Inferior parietal cortex (tissue), 1 donor: Measurements from ENCODE around the gene A2ML1.
"Not testable (repeated sequence)": the region's sequence is repeated elsewhere in the genome, so short reads cannot be mapped to it uniquely, and the experiment has no call there.

Source experiments
- DNase-seq: peaks from one replicate; pipeline ENCODE4 v3.0.0-alpha.2; 2016; ENCODE audit errors: extremely low spot score

A2ML1 gene

GRCh38 chr12:8817856-8818255 is 4.6 kb upstream of the A2ML1 start:
- DNase-seq: no peak

GRCh38 chr12:8818526-8818925 is 3.9 kb upstream of the A2ML1 start:
- DNase-seq: no peak

DNA sequence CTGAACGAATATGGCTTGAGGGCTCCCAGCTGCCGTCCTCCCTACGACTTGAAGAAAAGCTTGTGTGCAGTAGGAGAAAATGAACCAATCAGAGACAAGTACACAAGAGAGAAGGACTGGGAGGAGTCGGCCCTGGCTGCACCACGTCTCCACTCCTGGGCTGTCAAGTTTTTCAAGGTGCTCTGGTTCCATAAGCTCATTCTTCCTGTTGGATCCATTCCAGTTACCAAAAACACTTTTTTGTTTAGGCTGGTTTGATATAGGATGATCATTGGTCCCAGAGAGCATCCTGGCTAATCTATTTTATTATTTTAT is 2.8 kb upstream of the A2ML1 start:
- no peak for DNase-seq

- not testable (repeated sequence) for DNase-seq
These were observed 1.6 kb upstream of the A2ML1 start for GRCh38 chr12:8820676-8821407.

DNA sequence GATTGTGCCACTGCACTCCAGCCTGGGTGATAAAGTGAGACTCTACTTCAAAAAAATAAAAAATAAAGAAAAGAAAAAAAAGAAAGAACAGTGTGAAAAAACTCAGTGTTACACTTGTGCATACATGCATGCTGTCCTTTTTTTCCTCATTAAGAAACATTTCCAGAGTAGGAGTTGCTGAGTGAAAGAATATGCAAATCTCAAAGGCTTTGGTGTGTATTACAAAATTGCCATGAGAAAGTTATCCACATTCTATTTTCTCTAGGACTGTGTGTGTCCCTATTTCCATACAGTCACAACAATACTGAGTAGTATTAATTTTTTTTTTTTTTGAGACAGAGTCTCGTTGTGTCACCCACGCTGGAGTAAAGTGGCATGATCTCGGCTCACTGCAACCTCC is 830 bp upstream of the A2ML1 start:
- DNase-seq: no peak

GRCh38 chr12:8823565-8824300 is 1.3 kb downstream of the A2ML1 start:
- DNase-seq: peak; percentile 38

GRCh38 chr12:8827551-8828256 is 5.3 kb downstream of the A2ML1 start:
- no peak for DNase-seq

GRCh38 chr12:8828257-8829124 is 6.1 kb downstream of the A2ML1 start:
- DNase-seq: no peak

DNA sequence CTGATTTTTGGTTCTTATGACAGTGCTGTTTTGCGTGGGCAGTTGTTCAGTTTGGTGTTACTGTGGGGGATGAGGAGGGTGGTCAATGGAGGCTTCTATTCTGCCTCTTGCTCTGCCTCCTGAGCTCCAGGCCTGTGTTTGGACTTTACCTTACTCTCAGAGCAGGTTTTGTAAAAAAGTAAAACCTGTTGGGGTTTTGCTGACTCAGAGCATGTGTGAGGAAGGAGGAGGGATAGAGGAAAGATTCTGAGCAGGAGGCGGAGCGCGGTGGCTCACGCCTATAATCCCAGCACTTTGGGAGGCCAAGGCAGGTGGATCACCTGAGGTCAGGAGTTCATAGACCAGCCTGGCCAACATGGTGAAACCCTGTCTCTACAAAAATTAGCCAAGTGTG is 6.7 kb downstream of the A2ML1 start:
- DNase-seq: no peak

- DNase-seq: no peak
These were observed 7.2 kb downstream of the A2ML1 start for GRCh38 chr12:8829621-8830020.

DNA sequence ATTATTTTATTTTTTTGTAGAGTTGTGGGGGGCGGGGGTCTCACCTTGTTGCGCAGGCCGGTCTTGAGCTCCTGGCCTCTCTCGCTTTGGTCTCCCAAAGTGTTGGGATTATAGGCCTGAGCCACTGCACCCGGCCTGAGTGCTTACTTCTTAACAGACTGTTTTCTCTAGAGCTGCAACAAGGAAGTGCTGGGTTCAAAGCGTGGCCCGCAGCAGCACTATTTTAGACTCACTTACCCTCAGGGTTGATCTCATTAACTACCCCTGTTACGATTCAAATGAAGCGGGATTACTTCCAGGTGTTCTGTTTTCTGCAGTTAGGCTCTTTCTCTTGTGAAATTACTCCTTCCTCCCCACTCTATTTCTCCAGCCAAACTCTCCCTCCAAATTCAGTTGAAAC is 8.7 kb downstream of the A2ML1 start:
- DNase-seq: no peak

- DNase-seq: no peak
These were observed 10.1 kb downstream of the A2ML1 start for GRCh38 chr12:8832500-8832899.

DNA sequence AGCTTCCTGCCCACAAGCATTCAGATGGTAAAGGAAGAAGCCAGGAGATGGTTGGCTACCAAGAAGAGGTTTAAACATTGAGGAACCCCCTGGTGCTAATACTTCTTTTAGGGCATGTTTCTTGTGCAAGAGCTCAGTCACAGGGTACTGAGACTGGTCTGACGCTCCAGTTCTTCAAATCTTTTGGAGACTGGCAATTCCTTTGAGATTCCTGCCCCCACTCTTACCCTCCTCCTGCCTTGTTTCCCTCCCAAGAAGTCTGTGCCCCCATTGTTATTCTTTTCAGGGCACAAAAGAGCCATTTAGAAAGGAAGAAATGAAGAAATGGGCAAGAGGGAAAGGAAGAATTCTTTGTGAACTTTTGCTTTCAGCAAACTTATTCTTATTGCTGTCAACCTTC is 11.8 kb downstream of the A2ML1 start:
- DNase-seq: no peak

DNA sequence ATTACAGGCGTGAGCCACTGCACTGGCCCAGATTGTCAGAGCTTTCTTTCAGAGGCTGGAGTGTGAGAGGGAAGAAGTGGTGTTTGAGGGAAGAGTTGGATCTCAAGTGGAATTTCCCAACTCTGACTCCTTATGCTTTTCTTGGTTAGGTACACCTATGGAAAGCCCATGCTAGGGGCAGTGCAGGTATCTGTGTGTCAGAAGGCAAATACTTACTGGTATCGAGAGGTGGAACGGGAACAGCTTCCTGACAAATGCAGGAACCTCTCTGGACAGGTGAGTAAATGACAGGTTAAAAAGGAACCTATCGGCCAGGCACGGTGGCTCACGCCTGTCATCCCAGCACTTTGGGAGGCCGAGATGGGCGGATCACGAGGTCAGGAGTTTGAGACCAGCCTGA is 14.9 kb downstream of the A2ML1 start:
- DNase-seq: no peak

- DNase-seq: no peak
These were observed 17.9 kb downstream of the A2ML1 start for GRCh38 chr12:8840321-8840720.

DNA sequence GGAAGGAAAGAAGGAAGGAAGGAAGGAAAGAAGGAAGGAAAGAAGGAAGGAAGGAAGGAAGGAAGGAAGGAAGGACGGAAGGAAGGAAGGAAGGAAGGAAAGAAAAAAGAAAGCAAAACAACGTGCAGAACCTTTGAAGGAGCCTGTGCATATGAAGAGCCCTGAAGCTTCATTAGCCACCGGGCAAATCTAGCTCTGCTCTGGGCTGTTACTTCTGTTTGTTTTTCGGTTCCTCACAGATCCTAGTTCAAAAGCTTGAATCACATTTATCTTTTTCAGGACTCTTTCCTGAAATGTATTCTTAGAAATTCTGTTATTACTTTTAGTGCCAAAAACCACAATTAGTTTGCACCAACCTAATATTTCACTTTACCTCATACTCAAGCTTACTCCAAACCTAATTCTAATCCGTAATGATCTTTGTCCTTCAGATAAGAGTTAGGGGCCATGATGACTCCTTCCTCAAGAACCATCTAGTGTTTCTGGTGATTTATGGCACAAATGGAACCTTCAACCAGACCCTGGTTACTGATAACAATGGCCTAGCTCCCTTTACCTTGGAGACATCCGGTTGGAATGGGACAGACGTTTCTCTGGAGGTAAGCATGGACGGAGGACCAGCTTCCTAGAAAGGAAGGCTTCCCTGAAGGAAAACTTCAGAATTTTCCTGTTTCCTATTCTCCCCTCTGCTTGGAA is 18.7 kb downstream of the A2ML1 start:
- no peak for DNase-seq

DNA sequence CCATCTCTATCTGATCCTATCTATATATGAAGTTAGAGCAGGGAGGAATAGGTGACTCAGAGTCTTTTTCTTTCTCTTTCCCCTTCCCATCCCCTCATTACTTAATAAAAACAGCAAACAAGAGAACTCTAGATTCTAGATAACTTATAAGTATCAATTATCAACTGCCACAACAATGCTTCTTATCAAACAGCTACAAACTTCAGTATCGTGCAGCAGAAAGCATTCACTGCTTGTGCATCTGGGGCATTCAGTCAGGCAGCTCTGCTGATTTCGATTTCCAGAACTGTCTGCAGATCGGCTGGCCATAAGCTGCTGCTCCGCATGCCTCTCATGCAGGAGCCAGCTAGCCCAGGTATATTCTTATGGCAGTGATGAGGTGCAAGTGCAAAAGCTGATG is 19.4 kb downstream of the A2ML1 start:
- DNase-seq: no peak

DNA sequence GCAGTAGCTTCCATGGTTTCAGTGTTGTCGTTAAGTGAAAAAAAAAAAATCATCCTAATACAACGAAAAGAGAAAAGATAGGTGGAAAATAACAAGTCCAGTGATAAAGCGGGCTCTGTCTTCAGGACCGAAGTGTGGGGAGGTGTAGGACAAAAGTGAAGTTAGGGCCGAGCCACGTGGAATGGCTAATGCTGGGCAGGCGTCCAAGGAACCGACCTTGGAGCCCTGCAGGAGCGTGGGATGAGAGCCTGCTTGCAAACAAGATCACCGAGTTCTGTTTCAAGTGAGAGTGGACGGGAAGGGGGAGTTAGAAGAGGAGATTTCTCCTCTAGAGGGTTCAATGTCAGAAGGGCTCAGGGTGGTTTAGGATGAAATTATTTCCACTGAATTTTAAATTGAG is 22.2 kb downstream of the A2ML1 start:
- DNase-seq: peak; percentile 12

DNA sequence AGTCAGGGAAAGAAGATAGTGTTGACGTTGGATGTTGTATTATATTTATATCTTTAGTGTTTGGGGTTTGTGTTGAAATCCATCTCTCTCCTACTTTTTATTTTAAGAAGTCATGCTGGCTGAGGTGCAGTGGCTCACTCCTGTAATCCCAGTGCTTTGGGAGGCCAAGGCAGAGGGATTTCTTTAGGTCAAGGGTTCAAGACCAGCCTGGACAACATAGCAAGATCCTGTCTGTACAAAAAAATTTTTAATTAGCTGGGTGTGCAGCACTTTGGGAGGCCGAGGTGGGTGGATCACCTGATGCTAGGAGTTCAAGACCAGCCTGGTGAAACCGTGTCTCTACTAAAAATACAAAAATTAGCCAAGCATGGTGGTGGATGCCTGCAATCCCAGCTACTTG is 23.9 kb downstream of the A2ML1 start:
- no peak for DNase-seq

DNA sequence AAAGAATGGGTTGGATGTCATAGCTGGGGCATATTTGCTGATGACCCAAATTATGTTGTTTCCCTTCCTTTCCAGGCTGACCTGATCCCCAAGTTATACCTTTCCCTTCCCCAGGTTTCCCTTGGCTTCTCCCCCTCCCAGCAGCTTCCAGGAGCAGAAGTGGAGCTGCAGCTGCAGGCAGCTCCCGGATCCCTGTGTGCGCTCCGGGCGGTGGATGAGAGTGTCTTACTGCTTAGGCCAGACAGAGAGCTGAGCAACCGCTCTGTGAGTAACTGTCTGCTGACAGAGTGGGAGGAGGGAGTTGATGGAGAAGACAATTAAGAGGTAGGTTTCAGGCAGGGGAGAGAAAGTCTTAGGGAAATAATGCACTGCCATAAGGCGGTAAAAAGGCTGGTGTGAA is 25.0 kb downstream of the A2ML1 start:
- DNase-seq: no peak

GRCh38 chr12:8849876-8850275 is 27.5 kb downstream of the A2ML1 start:
- no peak for DNase-seq

- no peak for DNase-seq
These were observed 29.7 kb downstream of the A2ML1 start for GRCh38 chr12:8852119-8852518.
